Activated CD8-positive, alpha-beta T cell treated with anti-CD3 and anti-CD28 coated beads for 36 hours (primary cell): ENCODE measurements around the gene GPC5. TPM values are rescaled to one million over a fixed set of nuclear protein-coding genes. Genes with fewer than 3 reads are reported as not detected.

Experiments
- ATAC-seq: fragments of 200-7000 bp; cut with Tn5 transposase; one replicate; pipeline ENCODE4 v1.10.0; 2021; ENCODE audit warnings: mild to moderate bottlenecking, moderate library complexity
- CTCF ChIA-PET: fragments of 350-600 bp; sonication (Branson Sonifier 250); formaldehyde crosslinking; loops from one replicate; lab custom pipeline; 2021; ENCODE audit warnings: antibody characterized with exemption; lab: Charles Lee
- POLR2A ChIA-PET: fragments of 350-600 bp; sonication (Branson Sonifier 250); formaldehyde crosslinking; loops from one replicate; lab custom pipeline; 2021; ENCODE audit warnings: antibody characterized with exemption; lab: Charles Lee
- DNase-seq: peaks from one replicate; pipeline ENCODE4 v3.0.0-alpha.2; 2020
- H3K27ac Mint-ChIP-seq: one replicate; pipeline ENCODE4 v1.8.0; 2021; ENCODE audit warnings: mild to moderate bottlenecking, mixed read lengths
- H3K27me3 Mint-ChIP-seq: one replicate; pipeline ENCODE4 v1.8.0; 2021; ENCODE audit warnings: mixed read lengths
- H3K36me3 Mint-ChIP-seq: one replicate; pipeline ENCODE4 v1.8.0; 2021; ENCODE audit warnings: low read depth, mixed read lengths
- H3K4me1 Mint-ChIP-seq: one replicate; pipeline ENCODE4 v1.8.0; 2021; ENCODE audit warnings: low read depth, mixed read lengths
- H3K4me3 Mint-ChIP-seq: one replicate; pipeline ENCODE4 v1.8.0; 2021; ENCODE audit warnings: mild to moderate bottlenecking, moderate library complexity, mixed read lengths
- H3K9me3 Mint-ChIP-seq: one replicate; pipeline ENCODE4 v1.8.0; 2021; ENCODE audit warnings: mixed read lengths
- intact Hi-C: fragments of 100-400 bp; cut with micrococcal nuclease; formaldehyde crosslinking; loops from one replicate; pipeline ENCODE4 v1.10.0; 2022
- total RNA-seq, 2 experiments: library from RNA; stranded (reverse); gene quantifications; one replicate each; pipeline ENCODE4 v1.2.3, GENCODE V29; 2021
- TF ChIP-seq, protein P1 (sequence below): fragments of 200-600 bp; IDR thresholded peaks from one replicate; pipeline ENCODE4 v1.8.0; 2022; ENCODE audit warnings: antibody characterized with exemption, mild to moderate bottlenecking

Gene GPC5
- total RNA-seq, 2 experiments from 2014 or later, result 0.13 to 0.14 TPM

DNA sequence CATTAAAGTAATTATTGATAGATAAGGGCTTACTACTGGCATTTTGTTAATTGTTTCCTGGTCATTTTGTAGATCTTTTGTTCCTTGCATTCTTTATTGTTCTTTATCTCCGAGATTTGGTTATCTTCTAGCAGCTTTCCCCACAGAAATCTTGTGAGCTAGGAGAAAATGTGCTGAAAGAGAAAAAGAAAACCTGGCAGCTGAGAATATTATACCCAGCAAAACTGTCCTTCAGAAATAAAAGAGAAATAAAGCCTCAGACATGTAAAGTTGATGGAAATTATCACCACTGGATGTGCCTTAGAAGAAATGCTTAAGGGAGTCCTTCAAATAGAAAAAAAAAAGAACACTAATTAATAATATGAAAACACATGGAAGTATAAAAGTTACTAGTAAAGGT is 1363.3 kb downstream of the GPC5 start:
- CTCF ChIA-PET, result no interaction called here

DNA sequence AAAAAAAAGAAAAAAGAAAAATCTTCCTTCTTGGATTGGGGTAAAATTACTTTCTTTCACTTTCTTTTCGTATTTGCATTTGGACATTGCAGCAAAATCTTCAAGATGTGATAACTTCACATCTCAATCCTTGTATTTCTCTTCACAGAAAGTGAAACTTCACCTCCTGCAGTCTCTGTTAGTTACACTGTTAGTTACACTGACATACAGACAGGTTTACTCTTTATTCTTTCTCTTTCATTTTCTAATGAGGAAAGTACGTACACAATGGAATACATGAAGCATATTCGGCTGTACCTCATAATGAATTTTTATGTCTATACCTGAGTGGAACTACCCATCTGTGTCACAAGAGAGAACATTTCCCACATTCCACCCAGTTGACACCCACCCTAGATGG is 1369.0 kb downstream of the GPC5 start:
- intact Hi-C loops, result no loop called here
- no peak overlapping the region for H3K27ac Mint-ChIP-seq
- ChIA-PET CTCF (no interaction called here), POLR2A (no interaction called here)
- no peaks in the 10 kb centered on the region for H3K36me3 Mint-ChIP-seq
- H3K4me3 Mint-ChIP-seq, result no peak overlapping the region
- no peaks in the 10 kb centered on the region for H3K27me3 Mint-ChIP-seq
- no peaks in the 10 kb centered on the region for H3K4me1 Mint-ChIP-seq
- TF ChIP-seq, protein P1, sequence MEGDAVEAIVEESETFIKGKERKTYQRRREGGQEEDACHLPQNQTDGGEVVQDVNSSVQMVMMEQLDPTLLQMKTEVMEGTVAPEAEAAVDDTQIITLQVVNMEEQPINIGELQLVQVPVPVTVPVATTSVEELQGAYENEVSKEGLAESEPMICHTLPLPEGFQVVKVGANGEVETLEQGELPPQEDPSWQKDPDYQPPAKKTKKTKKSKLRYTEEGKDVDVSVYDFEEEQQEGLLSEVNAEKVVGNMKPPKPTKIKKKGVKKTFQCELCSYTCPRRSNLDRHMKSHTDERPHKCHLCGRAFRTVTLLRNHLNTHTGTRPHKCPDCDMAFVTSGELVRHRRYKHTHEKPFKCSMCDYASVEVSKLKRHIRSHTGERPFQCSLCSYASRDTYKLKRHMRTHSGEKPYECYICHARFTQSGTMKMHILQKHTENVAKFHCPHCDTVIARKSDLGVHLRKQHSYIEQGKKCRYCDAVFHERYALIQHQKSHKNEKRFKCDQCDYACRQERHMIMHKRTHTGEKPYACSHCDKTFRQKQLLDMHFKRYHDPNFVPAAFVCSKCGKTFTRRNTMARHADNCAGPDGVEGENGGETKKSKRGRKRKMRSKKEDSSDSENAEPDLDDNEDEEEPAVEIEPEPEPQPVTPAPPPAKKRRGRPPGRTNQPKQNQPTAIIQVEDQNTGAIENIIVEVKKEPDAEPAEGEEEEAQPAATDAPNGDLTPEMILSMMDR, result no peak
- peaks cover 5% of the 10 kb centered on the region for H3K9me3 Mint-ChIP-seq
- DNase-seq (no peak), ATAC-seq (no peak)

More for the DNA sequence above, 1363.3 kb downstream of the GPC5 start:
- ATAC-seq (no peak), DNase-seq (no peak)
- intact Hi-C loops, result no loop called here
- no peaks in the 10 kb centered on the region for H3K36me3 Mint-ChIP-seq
- H3K27ac Mint-ChIP-seq, result no peak overlapping the region
- POLR2A ChIA-PET, result no interaction called here
- no peak overlapping the region for H3K4me3 Mint-ChIP-seq
- H3K4me1 Mint-ChIP-seq, result no peaks in the 10 kb centered on the region
- peaks cover 15% of the 10 kb centered on the region for H3K9me3 Mint-ChIP-seq
- H3K27me3 Mint-ChIP-seq, result no peaks in the 10 kb centered on the region
- TF ChIP-seq, protein P1, result no peak

DNA sequence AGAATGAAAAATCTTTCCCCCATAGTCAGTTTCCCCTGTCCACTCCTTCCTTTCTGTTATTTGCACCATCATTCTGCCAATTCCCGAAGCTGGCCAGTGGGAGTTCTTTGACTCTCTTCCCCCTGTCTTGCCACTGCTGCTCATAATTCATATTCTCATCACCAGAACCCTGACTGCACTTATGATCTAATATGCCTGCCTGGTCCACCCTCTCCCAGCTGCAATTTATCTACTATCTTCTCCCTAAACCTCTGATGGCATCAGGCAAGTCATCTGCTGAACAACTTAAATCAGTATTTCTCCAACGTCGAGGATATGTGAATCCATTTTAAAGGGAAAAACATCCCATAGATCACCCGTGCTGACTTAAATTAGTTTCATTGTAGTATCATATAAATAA is 1370.2 kb downstream of the GPC5 start:
- CTCF ChIA-PET, result no interaction called here
- Mint-ChIP-seq H3K4me3 (no peak overlapping the region), H3K27ac (no peak overlapping the region), H3K4me1 (no peaks in the 10 kb centered on the region), H3K36me3 (no peaks in the 10 kb centered on the region), H3K27me3 (no peaks in the 10 kb centered on the region), H3K9me3 (peaks cover 3% of the 10 kb centered on the region)
- DNase-seq, result no peak
- intact Hi-C loops, result no loop called here
- POLR2A ChIA-PET, result no interaction called here
- TF ChIP-seq, protein P1, result no peak
- ATAC-seq, result no peak

DNA sequence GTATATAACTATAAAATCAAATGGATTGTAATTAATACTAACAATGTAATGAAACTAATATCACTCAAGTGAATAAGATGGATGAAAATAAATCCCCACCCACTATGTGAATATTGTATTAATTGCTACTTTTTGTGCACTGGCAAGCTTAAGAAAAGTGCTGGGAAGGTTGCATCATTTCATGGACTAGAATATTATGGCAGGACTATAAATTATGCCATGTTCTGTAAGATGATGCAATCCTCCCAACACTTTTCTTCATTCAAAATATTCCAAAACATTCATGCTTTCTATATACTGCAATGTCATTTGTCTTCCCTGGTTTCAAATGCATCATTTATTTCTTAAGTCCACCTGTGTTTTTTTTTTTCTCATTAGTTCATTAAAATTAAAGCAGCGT is 1370.6 kb downstream of the GPC5 start:
- H3K36me3 Mint-ChIP-seq, result no peaks in the 10 kb centered on the region
- ChIA-PET POLR2A (no interaction called here), CTCF (no interaction called here)
- no peak for DNase-seq
- ATAC-seq, result no peak
- TF ChIP-seq, protein P1, result no peak
- H3K27me3 Mint-ChIP-seq, result no peaks in the 10 kb centered on the region
- no peak overlapping the region for H3K4me3 Mint-ChIP-seq
- peaks cover 3% of the 10 kb centered on the region for H3K9me3 Mint-ChIP-seq
- H3K4me1 Mint-ChIP-seq, result no peaks in the 10 kb centered on the region
- intact Hi-C loops, result no loop called here
- H3K27ac Mint-ChIP-seq, result no peak overlapping the region

- ChIA-PET CTCF (no interaction called here), POLR2A (no interaction called here)
- Mint-ChIP-seq H3K4me3 (no peak overlapping the region), H3K4me1 (no peaks in the 10 kb centered on the region), H3K27ac (no peak overlapping the region), H3K27me3 (no peaks in the 10 kb centered on the region), H3K36me3 (no peaks in the 10 kb centered on the region), H3K9me3 (no peaks in the 10 kb centered on the region)
- no peak for DNase-seq
- intact Hi-C loops, result no loop called here
- ATAC-seq, result no peak
- TF ChIP-seq, protein P1, result no peak
Observed at GRCh38 chr13:92775658-92776057, 1377.2 kb downstream of the GPC5 start.
